Mesenchymal stem cell (in vitro differentiated cells and primary cell): ENCODE measurements around the gene CENPP.

Experiments used
- DNase-seq: peaks from one replicate; pipeline ENCODE4 v3.0.0-alpha.2; 2013
- H2AFZ ChIP-seq: one replicate; pipeline ENCODE4 v1.6.1; 2013; ENCODE audit warnings: low read depth, mild to moderate bottlenecking, control low read depth, inconsistent platforms, low read length, moderate library complexity
- H2AK5ac ChIP-seq: 2 replicates; pipeline ENCODE4 v1.6.1; 2013; ENCODE audit warnings: low read length, moderate library complexity, mild to moderate bottlenecking, inconsistent platforms; ENCODE audit not compliant: severe bottlenecking
- H2BK120ac ChIP-seq: one replicate; pipeline ENCODE4 v1.6.1; 2013; ENCODE audit warnings: low read depth, mild to moderate bottlenecking, inconsistent platforms, low read length, moderate library complexity
- H2BK12ac ChIP-seq, 2 experiments: one replicate each; pipeline ENCODE4 v1.6.1; 2013; ENCODE audit warnings: inconsistent platforms in 2 of 2, low read length in 2 of 2, mild to moderate bottlenecking in 2 of 2, moderate library complexity in 2 of 2, control low read depth in 1 of 2
- H2BK15ac ChIP-seq: one replicate; pipeline ENCODE4 v1.6.1; 2013; ENCODE audit warnings: mild to moderate bottlenecking, low read depth, inconsistent platforms; ENCODE audit not compliant: poor library complexity, severe bottlenecking
- H2BK5ac ChIP-seq: 2 replicates; pipeline ENCODE4 v1.6.1; 2013; ENCODE audit warnings: low read depth, mild to moderate bottlenecking, low read length, control low read depth, inconsistent platforms; ENCODE audit not compliant: poor library complexity, severe bottlenecking
- H3K14ac ChIP-seq, 2 experiments: one replicate each; pipeline ENCODE4 v1.6.1; 2013; ENCODE audit warnings: inconsistent platforms in 2 of 2, low read length in 2 of 2, control low read depth in 1 of 2, mild to moderate bottlenecking in 1 of 2, moderate library complexity in 1 of 2
- H3K18ac ChIP-seq, 2 experiments: one replicate each; pipeline ENCODE4 v1.6.1; 2013; ENCODE audit warnings: inconsistent platforms in 2 of 2, low read length in 2 of 2, control low read depth in 1 of 2, low read depth in 1 of 2, mild to moderate bottlenecking in 1 of 2
- H3K23ac ChIP-seq, 2 experiments: one replicate each; pipeline ENCODE4 v1.6.1; 2013; ENCODE audit warnings: inconsistent platforms in 2 of 2, low read length in 2 of 2, mild to moderate bottlenecking in 2 of 2, moderate library complexity in 2 of 2, control low read depth in 1 of 2
- H3K27ac ChIP-seq: 2 replicates; pipeline ENCODE4 v1.5.1; 2013; ENCODE audit warnings: mild to moderate bottlenecking, moderate library complexity, low read length, control low read depth, inconsistent platforms; ENCODE audit not compliant: poor library complexity, severe bottlenecking
- H3K27me3 ChIP-seq, 2 experiments: 2 replicates each; pipeline versions ENCODE4 v1.6.1 to v1.7.0; 2013; ENCODE audit warnings: low read length in 2 of 2, mild to moderate bottlenecking in 2 of 2, moderate library complexity in 2 of 2, control low read depth in 1 of 2, inconsistent platforms in 1 of 2; ENCODE audit not compliant: control insufficient read depth in 1 of 2, insufficient read depth in 1 of 2
- H3K36me3 ChIP-seq, 2 experiments: 2 replicates each; pipeline versions ENCODE4 v1.6.1 to v1.7.0; 2013; ENCODE audit warnings: low read length in 2 of 2, control low read depth in 1 of 2, inconsistent platforms in 1 of 2, low read depth in 1 of 2, mild to moderate bottlenecking in 1 of 2; ENCODE audit not compliant: insufficient read depth in 2 of 2, control insufficient read depth in 1 of 2
- H3K4ac ChIP-seq, 2 experiments: one replicate each; pipeline ENCODE4 v1.6.1; 2013; ENCODE audit warnings: inconsistent platforms in 2 of 2, low read length in 2 of 2, mild to moderate bottlenecking in 2 of 2, moderate library complexity in 2 of 2, control low read depth in 1 of 2, low read depth in 1 of 2
- H3K4me1 ChIP-seq: 2 replicates; pipeline ENCODE4 v1.6.1; 2013; ENCODE audit warnings: low read depth, low read length, control low read depth; ENCODE audit not compliant: control insufficient read depth, insufficient read depth
- H3K4me2 ChIP-seq: 2 replicates; pipeline ENCODE4 v1.6.1; 2013; ENCODE audit warnings: low read length, mild to moderate bottlenecking, inconsistent platforms; ENCODE audit not compliant: poor library complexity, severe bottlenecking
- H3K4me3 ChIP-seq, 2 experiments: 2 replicates each; pipeline versions ENCODE4 v1.5.1 to v1.7.0; 2013; ENCODE audit warnings: low read length in 2 of 2, mild to moderate bottlenecking in 2 of 2, control low read depth in 1 of 2, low read depth in 1 of 2; ENCODE audit not compliant: insufficient read depth in 1 of 2
- H3K79me1 ChIP-seq: replicated peaks from 2 replicates; pipeline ENCODE4 v1.6.1; 2013; ENCODE audit warnings: mild to moderate bottlenecking, control low read depth, low read length, inconsistent platforms; ENCODE audit not compliant: poor library complexity, severe bottlenecking
- H3K9ac ChIP-seq: 2 replicates; pipeline ENCODE4 v1.7.0; 2013; ENCODE audit warnings: mild to moderate bottlenecking, low read length, moderate library complexity
- H3K9me3 ChIP-seq: 2 replicates; pipeline ENCODE4 v1.7.0; 2013; ENCODE audit warnings: mild to moderate bottlenecking, low read length; ENCODE audit not compliant: control insufficient read depth
- H4K8ac ChIP-seq: one replicate; pipeline ENCODE4 v1.6.1; 2013; ENCODE audit warnings: inconsistent platforms, mild to moderate bottlenecking, low read length, moderate library complexity
- H4K91ac ChIP-seq: one replicate; pipeline ENCODE4 v1.6.1; 2013; ENCODE audit warnings: mild to moderate bottlenecking, low read length, inconsistent platforms
- WGBS: methylation state at CpG from one replicate; pipeline ENCODE4 v1.1.7; 2013; ENCODE audit warnings: mixed read lengths; 5-methylcytosine and 5-hydroxymethylcytosine counted together

Gene CENPP

GRCh38 chr9:92640398-92641091, 314.8 kb downstream of the CENPP start:
- Histone ChIP-seq H3K9me3 (peaks cover 3% of the 10 kb centered on the region), H3K4me1 (no peaks in the 10 kb centered on the region), H3K4ac (no peak overlapping the region), H2BK5ac (no peak overlapping the region), H2BK120ac (no peak overlapping the region), H3K9ac (no peak overlapping the region), H3K27me3 (no peaks in the 10 kb centered on the region), H4K8ac (no peak overlapping the region), H2AFZ (no peak overlapping the region), H2BK15ac (no peak overlapping the region), H3K36me3 (peaks cover 74 to 96% of the 10 kb centered on the region in 2 experiments), H3K23ac (no peak overlapping the region), H3K4me3 (no peak overlapping the region), H3K18ac (no peak overlapping the region), H3K4me2 (no peak overlapping the region), H2AK5ac (no peak overlapping the region), H3K14ac (no peak overlapping the region), H4K91ac (no peak overlapping the region), H3K79me1 (peaks cover 53% of the 10 kb centered on the region), H3K27ac (no peak overlapping the region), H2BK12ac (no peak overlapping the region)
- 93% methylated on average over 8 of the region's 8 CpGs for WGBS
- no peak for DNase-seq

GRCh38 chr9:92641092-92641809, 315.5 kb downstream of the CENPP start:
- no peak overlapping the region for H3K4ac ChIP-seq
- no peak overlapping the region for H2BK15ac ChIP-seq
- no peak for DNase-seq
- H3K23ac ChIP-seq: no peak overlapping the region
- H3K36me3 ChIP-seq: peaks cover 67 to 98% of the 10 kb centered on the region in 2 experiments
- H2BK5ac ChIP-seq: no peak overlapping the region
- no peak overlapping the region for H3K9ac ChIP-seq
- peaks cover 7% of the 10 kb centered on the region for H3K9me3 ChIP-seq
- no peak overlapping the region for H4K8ac ChIP-seq
- H3K27me3 ChIP-seq: no peaks in the 10 kb centered on the region
- WGBS: 96% methylated on average over 20 of the region's 20 CpGs
- H4K91ac ChIP-seq: no peak overlapping the region
- H3K14ac ChIP-seq: no peak overlapping the region
- H2BK120ac ChIP-seq: no peak overlapping the region
- H3K4me3 ChIP-seq: no peak overlapping the region
- no peak overlapping the region for H2AK5ac ChIP-seq
- no peak overlapping the region for H2AFZ ChIP-seq
- no peak overlapping the region for H3K18ac ChIP-seq
- H2BK12ac ChIP-seq: no peak overlapping the region
- peaks cover 49% of the 10 kb centered on the region for H3K79me1 ChIP-seq
- no peak overlapping the region for H3K27ac ChIP-seq
- no peaks in the 10 kb centered on the region for H3K4me1 ChIP-seq
- no peak overlapping the region for H3K4me2 ChIP-seq

GRCh38 chr9:92642041-92642451, 316.3 kb downstream of the CENPP start:
- Histone ChIP-seq H3K4ac (no peak overlapping the region), H3K4me1 (no peaks in the 10 kb centered on the region), H3K9me3 (peaks cover 7% of the 10 kb centered on the region), H4K8ac (no peak overlapping the region), H3K36me3 (peaks cover 60 to 94% of the 10 kb centered on the region in 2 experiments), H3K14ac (no peak overlapping the region), H4K91ac (no peak overlapping the region), H2BK15ac (no peak overlapping the region), H3K23ac (no peak overlapping the region), H3K27ac (no peak overlapping the region), H2BK120ac (no peak overlapping the region), H3K18ac (no peak overlapping the region), H2AFZ (no peak overlapping the region), H2BK12ac (no peak overlapping the region), H3K4me2 (no peak overlapping the region), H3K4me3 (no peak overlapping the region), H3K27me3 (no peaks in the 10 kb centered on the region), H3K9ac (no peak overlapping the region), H3K79me1 (peaks cover 49% of the 10 kb centered on the region), H2AK5ac (no peak overlapping the region), H2BK5ac (no peak overlapping the region)
- 97% methylated on average over 8 of the region's 8 CpGs for WGBS
- no peak for DNase-seq

- peaks cover 7% of the 10 kb centered on the region for H3K9me3 ChIP-seq
- no peak overlapping the region for H2BK12ac ChIP-seq
- H4K91ac ChIP-seq: no peak overlapping the region
- no peak overlapping the region for H3K4me3 ChIP-seq
- no peaks in the 10 kb centered on the region for H3K4me1 ChIP-seq
- no peak overlapping the region for H3K27ac ChIP-seq
- DNase-seq: no peak
- H3K23ac ChIP-seq: no peak overlapping the region
- no peak overlapping the region for H2BK15ac ChIP-seq
- H3K27me3 ChIP-seq: no peaks in the 10 kb centered on the region
- peaks cover 47% of the 10 kb centered on the region for H3K79me1 ChIP-seq
- no peak overlapping the region for H4K8ac ChIP-seq
- H3K36me3 ChIP-seq: peaks cover 56 to 94% of the 10 kb centered on the region in 2 experiments
- no peak overlapping the region for H3K4ac ChIP-seq
- no peak overlapping the region for H3K14ac ChIP-seq
- WGBS: 99% methylated on average over 6 of the region's 7 CpGs
- H3K9ac ChIP-seq: no peak overlapping the region
- no peak overlapping the region for H2BK5ac ChIP-seq
- H2AFZ ChIP-seq: no peak overlapping the region
- no peak overlapping the region for H2BK120ac ChIP-seq
- no peak overlapping the region for H3K4me2 ChIP-seq
- no peak overlapping the region for H3K18ac ChIP-seq
- no peak overlapping the region for H2AK5ac ChIP-seq
These were observed 316.8 kb downstream of the CENPP start for GRCh38 chr9:92642564-92642963.
